PFSK-1 (cell line): ENCODE results near the gene FSCN2.

Experiments used
- FOXP2 ChIP-seq: optimal IDR thresholded peaks from 2 replicates; pipeline ENCODE3; 2011; ENCODE audit warnings: borderline replicate concordance, control low read depth, inconsistent platforms; ENCODE audit not compliant: insufficient read depth; ENCODE audit errors: extremely low read length, extremely low read depth
- POLR2AphosphoS5 ChIP-seq: IDR thresholded peaks from 2 replicates; pipeline ENCODE4 v1.6.1; 2012; ENCODE audit warnings: low read depth, mild to moderate bottlenecking, control low read depth, low read length, moderate library complexity
- REST ChIP-seq, 2 experiments: IDR thresholded peaks; 2 replicates each; pipeline versions ENCODE4 v1.6.1 to v1.8.0; 2011 to 2012; ENCODE audit warnings: low read depth in 2 of 2, low read length in 2 of 2, control low read depth in 1 of 2, inconsistent platforms in 1 of 2, mild to moderate bottlenecking in 1 of 2, moderate library complexity in 1 of 2; ENCODE audit not compliant: insufficient read depth in 1 of 2
- SIN3A ChIP-seq: IDR thresholded peaks from 2 replicates; pipeline ENCODE4 v1.6.1; 2012; ENCODE audit warnings: mild to moderate bottlenecking, low read length, moderate library complexity, borderline replicate concordance; ENCODE audit not compliant: insufficient read depth
- TAF1 ChIP-seq: IDR thresholded peaks from 2 replicates; pipeline ENCODE4 v1.6.1; 2012; ENCODE audit warnings: low read length, control low read depth, borderline replicate concordance; ENCODE audit not compliant: insufficient read depth

FSCN2 gene

GRCh38 chr17:81486199-81486810 lies 41.9 kb upstream of the FSCN2 start:
- TF ChIP-seq TAF1 (no peak), REST (IDR thresholded peaks at IDR 0.05; ENCODE audit: insufficient read depth in 1 of 2, low read depth in 2 of 2, low read length in 2 of 2) (no peak), POLR2AphosphoS5 (no peak), SIN3A (no peak), FOXP2 (no peak)

GRCh38 chr17:81487089-81487486 lies 41.1 kb upstream of the FSCN2 start:
- no peak for TF ChIP-seq FOXP2
- TF ChIP-seq SIN3A: no peak
- TF ChIP-seq REST (IDR thresholded peaks at IDR 0.05; ENCODE audit: insufficient read depth in 1 of 2, low read depth in 2 of 2, low read length in 2 of 2): no peak
- TF ChIP-seq TAF1: no peak
- no peak for TF ChIP-seq POLR2AphosphoS5

GRCh38 chr17:81487487-81488275 lies 40.5 kb upstream of the FSCN2 start:
- no peak for TF ChIP-seq SIN3A
- no peak for TF ChIP-seq TAF1
- TF ChIP-seq FOXP2: no peak
- no peak for TF ChIP-seq REST (IDR thresholded peaks at IDR 0.05; ENCODE audit: insufficient read depth in 1 of 2, low read depth in 2 of 2, low read length in 2 of 2)

GRCh38 chr17:81488276-81488860 lies 39.8 kb upstream of the FSCN2 start:
- no peak for TF ChIP-seq TAF1
- no peak for TF ChIP-seq SIN3A

- TF ChIP-seq REST (IDR thresholded peaks at IDR 0.05; ENCODE audit: insufficient read depth in 1 of 2, low read depth in 2 of 2, low read length in 2 of 2) (no peak), POLR2AphosphoS5 (no peak), SIN3A (no peak), TAF1 (no peak), FOXP2 (no peak)
These were observed 38.9 kb upstream of the FSCN2 start for GRCh38 chr17:81489012-81489997.
